ENCODE results near the gene AP3S1. TPM values are rescaled to one million over a fixed set of nuclear protein-coding genes. Genes with fewer than 3 reads are reported as not detected.
"Not testable (repeated sequence)": the region's sequence is repeated elsewhere in the genome, so short reads cannot be mapped to it uniquely, and the experiment has no call there.

Gene AP3S1
- total RNA-seq, 6 donors from 2014 or later = 8.9 to 81.1 (median 46.5) TPM

GRCh38 chr5:115892021-115892420 is 50.3 kb downstream of the AP3S1 start:
- Histone ChIP-seq H3K36me3 (no peaks in the 10 kb centered on the region), H3K27ac (no peak overlapping the region), H3K27me3 (no peaks in the 10 kb centered on the region), H3K9me3 (no peaks in the 10 kb centered on the region), H3K4me3 (no peak overlapping the region), H3K4me1 (no peaks in the 10 kb centered on the region)
- DNase-seq (no peak), ATAC-seq (ENCODE audit: low FRiP score in 2 of 2) (no peak)
- TF ChIP-seq CTCF (IDR thresholded peaks at IDR 0.05) (no peak), POLR2A (IDR thresholded peaks at IDR 0.05) (no peak), EP300 (IDR thresholded peaks at IDR 0.05) (no peak), POLR2AphosphoS5 (IDR thresholded peaks at IDR 0.05) (no peak)
- WGBS, 2 donors = 78 to 80% methylated on average over 1 of the region's 1 CpG

- H3K9me3 ChIP-seq = no peaks in the 10 kb centered on the region
- WGBS, 2 donors = 95 to 100% methylated on average over 3 of the region's 3 CpGs
- no peak overlapping the region for H3K27ac ChIP-seq
- DNase-seq (no peak), ATAC-seq (ENCODE audit: low FRiP score in 2 of 2) (no peak)
- no peaks in the 10 kb centered on the region for H3K27me3 ChIP-seq
- peaks cover 0 to 4% (median 0%) of the 10 kb centered on the region in 4 donors for H3K36me3 ChIP-seq
- H3K4me1 ChIP-seq = no peaks in the 10 kb centered on the region
- TF ChIP-seq EP300 (IDR thresholded peaks at IDR 0.05) (no peak), POLR2AphosphoS5 (IDR thresholded peaks at IDR 0.05) (no peak), POLR2A (IDR thresholded peaks at IDR 0.05) (no peak), CTCF (IDR thresholded peaks at IDR 0.05) (no peak)
- H3K4me3 ChIP-seq = no peak overlapping the region
Measured at GRCh38 chr5:115894342-115894741, 52.6 kb downstream of the AP3S1 start.

- Histone ChIP-seq H3K4me1 (no peaks in the 10 kb centered on the region), H3K36me3 (peaks cover 0 to 4% (median 0%) of the 10 kb centered on the region in 4 donors), H3K27ac (no peak overlapping the region), H3K27me3 (no peaks in the 10 kb centered on the region), H3K9me3 (no peaks in the 10 kb centered on the region), H3K4me3 (no peak overlapping the region)
- no peak for ATAC-seq (ENCODE audit: low FRiP score in 2 of 2)
- TF ChIP-seq POLR2AphosphoS5 (IDR thresholded peaks at IDR 0.05) (no peak), POLR2A (IDR thresholded peaks at IDR 0.05) (no peak), EP300 (IDR thresholded peaks at IDR 0.05) (no peak)
- 94 to 95% methylated on average over 3 of the region's 3 CpGs for WGBS, 2 donors
- DNase-seq = no peak
Measured at GRCh38 chr5:115895821-115896220, 54.1 kb downstream of the AP3S1 start.

GRCh38 chr5:115898656-115899055 is 56.9 kb downstream of the AP3S1 start:
- WGBS, 2 donors = 95 to 97% methylated on average over 1 of the region's 1 CpG
- Histone ChIP-seq H3K36me3 (peaks cover 0 to 4% (median 0%) of the 10 kb centered on the region in 4 donors), H3K27me3 (no peaks in the 10 kb centered on the region), H3K27ac (no peak overlapping the region), H3K4me1 (no peaks in the 10 kb centered on the region), H3K4me3 (no peak overlapping the region), H3K9me3 (no peaks in the 10 kb centered on the region)
- TF ChIP-seq POLR2AphosphoS5 (IDR thresholded peaks at IDR 0.05) = no peak
- no peak for TF ChIP-seq EP300 (IDR thresholded peaks at IDR 0.05)
- no peak for TF ChIP-seq POLR2A (IDR thresholded peaks at IDR 0.05)
- no peak for TF ChIP-seq CTCF (IDR thresholded peaks at IDR 0.05)
- DNase-seq = no peak
- ATAC-seq (ENCODE audit: low FRiP score in 2 of 2) = no peak

GRCh38 chr5:115907177-115907576 is 65.4 kb downstream of the AP3S1 start:
- Histone ChIP-seq H3K27ac (no peak overlapping the region), H3K4me3 (no peak overlapping the region), H3K36me3 (no peaks in the 10 kb centered on the region), H3K27me3 (no peaks in the 10 kb centered on the region), H3K9me3 (no peaks in the 10 kb centered on the region), H3K4me1 (no peaks in the 10 kb centered on the region)
- 83 to 94% methylated on average over 2 of the region's 2 CpGs for WGBS, 2 donors
- no peak for ATAC-seq (ENCODE audit: low FRiP score in 2 of 2)
- DNase-seq = no peak
- no peak for TF ChIP-seq CTCF (IDR thresholded peaks at IDR 0.05)
- no peak for TF ChIP-seq EP300 (IDR thresholded peaks at IDR 0.05)
- TF ChIP-seq POLR2A (IDR thresholded peaks at IDR 0.05) = no peak
- TF ChIP-seq POLR2AphosphoS5 (IDR thresholded peaks at IDR 0.05) = no peak

- H3K9me3 ChIP-seq; DNase-seq; H3K27me3 ChIP-seq; ATAC-seq (ENCODE audit: low FRiP score in 2 of 2); H3K27ac ChIP-seq; H3K36me3 ChIP-seq; H3K4me1 ChIP-seq; H3K4me3 ChIP-seq: not testable (repeated sequence)
- WGBS, 2 donors = 86 to 91% methylated on average over 5 of the region's 5 CpGs
Measured at GRCh38 chr5:115913623-115914400, 72.1 kb downstream of the AP3S1 start.

Data from upper lobe of left lung (tissue), 6 donors.